NCI-H1048 (cell line): Measurements from ENCODE around the gene CPLX1.
"Not testable (repeated sequence)": the region's sequence is repeated elsewhere in the genome, so short reads cannot be mapped to it uniquely, and the experiment has no call there.

Source experiments
- DNase-seq: peaks from one replicate; lab custom pipeline; 2025; lab: John Stamatoyannopoulos, UW

Gene CPLX1

DNA sequence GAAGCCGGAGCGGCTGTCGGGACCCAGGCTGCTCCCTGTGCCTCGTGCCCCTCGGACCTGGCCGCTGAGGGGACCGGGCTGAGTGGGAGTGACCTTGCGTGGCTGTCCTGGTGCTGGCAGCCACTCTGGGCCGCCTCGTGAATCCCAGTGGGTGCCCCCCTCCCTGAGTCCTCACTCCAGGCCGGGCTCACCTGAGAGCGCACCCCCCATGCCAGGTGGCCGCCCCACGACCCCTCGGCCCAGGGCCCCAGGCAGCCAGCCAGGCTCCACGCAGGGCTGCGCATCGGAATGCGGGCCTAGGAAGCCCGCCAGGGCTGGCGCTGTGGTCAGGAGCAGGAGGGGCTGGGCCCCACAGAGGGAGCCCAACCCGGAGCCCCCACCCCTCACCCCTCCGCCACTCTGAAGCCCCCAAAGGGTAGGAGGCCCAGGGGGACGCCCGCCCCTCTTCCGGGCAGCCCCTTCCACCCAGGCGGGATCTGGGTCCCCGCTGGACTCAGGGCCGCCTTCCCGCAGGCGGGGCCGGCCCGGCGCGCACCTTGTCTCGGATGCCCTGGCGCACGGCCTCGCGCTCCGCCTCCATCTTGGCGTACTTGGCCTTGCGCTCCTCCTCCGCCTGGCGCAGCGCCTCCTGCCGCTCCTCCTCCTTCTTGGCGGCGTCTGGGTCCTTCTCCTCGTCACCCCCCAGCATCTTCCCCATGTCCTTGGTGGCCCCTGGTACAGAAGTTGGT lies 33.9 kb downstream of the CPLX1 start:
- no peak for DNase-seq

DNA sequence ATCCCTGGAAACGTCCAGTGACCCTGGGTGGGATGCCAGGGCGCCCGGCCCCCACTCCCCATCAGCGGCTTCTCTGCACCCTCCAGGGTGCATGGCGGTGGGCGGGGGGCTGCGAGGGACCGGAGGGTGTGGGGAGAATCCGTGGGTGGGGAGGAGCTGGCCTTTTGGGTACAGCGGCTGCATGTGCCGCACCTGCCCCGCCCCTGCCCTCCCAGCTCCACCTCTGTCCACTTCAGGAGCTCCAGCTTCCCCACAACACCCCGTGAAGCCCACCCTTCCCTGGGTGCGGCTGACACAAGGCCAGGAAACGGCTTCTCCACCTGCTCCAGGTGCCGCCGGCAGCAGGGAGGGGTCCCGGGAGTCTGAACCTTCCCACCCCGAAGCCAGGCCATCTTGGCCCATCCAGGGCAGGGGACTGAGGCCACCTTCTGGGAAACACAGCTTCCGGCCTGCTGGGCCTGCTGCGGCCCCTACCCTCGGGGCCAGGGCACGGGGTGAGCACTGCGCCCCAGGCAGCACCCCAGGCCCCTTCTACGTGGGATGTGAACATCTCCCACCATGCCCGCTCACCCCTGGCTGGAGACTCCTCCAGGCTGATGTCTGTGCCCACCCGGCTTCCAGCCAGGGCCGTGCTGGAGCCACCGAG lies 34.6 kb downstream of the CPLX1 start:
- no peak for DNase-seq

DNA sequence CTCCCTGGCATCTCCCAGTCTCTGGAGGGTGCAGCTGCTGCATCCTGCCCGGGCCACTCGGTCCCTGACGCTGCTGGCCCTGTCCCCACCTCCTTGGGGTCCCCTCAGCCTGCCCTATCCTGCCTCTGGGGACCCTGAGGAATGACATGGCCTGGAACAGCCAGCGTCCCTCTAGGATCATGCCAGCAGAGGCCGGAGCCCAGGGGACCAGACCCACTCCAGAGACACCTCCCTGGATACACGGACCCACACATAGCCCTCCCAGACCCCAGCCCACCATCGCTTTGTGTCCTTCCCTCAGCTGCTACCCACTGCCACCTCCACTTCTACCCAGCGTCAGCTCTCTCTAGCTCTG lies 35.5 kb downstream of the CPLX1 start:
- DNase-seq: no peak

DNA sequence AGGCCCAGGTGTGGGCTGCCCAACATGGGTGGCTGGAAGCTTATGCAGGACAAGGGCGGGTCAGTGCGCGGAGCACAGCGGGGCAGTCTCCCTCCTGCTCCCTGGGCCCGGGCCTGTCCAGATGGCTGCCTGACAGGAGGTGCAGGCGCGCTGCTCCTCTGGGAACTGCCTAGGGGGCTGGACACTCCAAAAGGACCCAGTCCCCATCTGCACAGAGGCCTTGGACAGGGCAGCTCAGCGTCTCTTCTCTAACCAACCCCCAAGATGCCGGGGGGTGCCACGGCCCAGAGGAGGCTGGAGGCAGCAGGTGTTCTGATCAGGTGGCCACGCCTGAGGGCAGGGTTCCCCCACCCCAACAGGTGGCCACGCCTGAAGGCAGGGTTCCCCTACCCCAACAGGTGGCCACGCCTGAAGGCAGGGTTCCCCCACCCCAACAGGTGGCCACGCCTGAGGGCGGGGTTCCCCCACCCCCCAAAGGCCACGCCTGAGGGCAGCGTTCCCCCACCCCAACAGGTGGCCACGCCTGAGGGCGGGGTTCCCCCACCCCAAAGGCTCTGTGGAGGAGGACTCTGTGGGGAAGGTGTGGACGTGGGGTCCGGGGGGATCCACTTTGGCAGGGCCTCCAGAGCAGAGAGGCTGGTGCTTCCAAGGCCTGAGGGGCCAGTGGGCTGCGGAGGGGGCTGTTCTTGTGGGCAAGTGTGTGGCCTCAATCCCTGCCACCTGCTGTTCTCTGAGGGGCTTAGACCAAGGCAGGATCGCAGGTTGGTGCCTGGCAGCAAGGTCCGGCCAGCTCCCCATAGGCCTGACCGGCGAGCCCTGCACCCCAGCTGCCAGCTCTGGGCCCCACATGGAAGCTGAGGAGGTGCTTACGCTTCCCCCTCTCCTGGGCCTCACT lies 36.1 kb downstream of the CPLX1 start:
- DNase-seq: no peak

DNA sequence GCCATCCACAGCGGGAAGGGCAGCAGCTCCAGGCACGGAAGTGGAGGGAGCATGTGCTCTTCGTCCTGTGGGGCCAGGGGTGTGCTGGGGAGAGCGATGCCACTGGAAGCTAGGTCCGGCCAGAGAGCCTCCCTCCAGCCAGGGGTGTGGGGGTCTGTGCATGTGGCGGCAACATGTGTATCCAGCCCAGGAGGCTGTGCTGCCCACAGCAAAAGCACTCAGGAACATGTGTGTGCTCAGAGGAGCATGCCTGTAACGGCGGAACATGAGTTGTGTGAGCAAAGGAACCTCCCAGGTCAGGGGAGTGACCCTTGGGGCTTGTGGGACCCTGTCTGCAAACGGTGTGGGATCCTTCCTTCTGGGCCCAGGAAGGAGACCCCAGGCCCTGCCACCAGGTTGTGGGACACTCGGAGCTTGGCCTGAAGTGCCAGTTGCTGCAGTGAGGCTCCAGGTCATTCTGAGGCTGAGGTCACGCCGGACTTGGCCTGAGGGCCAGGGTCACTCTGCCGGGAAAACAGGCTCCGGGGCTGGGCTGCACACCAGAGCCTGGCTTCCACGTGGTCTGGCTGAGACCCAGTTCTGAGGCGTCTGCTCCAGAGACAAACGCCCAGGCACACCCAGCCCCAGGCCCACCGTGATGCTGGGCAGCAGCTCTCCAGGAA lies 37.2 kb downstream of the CPLX1 start:
- DNase-seq: no peak

DNA sequence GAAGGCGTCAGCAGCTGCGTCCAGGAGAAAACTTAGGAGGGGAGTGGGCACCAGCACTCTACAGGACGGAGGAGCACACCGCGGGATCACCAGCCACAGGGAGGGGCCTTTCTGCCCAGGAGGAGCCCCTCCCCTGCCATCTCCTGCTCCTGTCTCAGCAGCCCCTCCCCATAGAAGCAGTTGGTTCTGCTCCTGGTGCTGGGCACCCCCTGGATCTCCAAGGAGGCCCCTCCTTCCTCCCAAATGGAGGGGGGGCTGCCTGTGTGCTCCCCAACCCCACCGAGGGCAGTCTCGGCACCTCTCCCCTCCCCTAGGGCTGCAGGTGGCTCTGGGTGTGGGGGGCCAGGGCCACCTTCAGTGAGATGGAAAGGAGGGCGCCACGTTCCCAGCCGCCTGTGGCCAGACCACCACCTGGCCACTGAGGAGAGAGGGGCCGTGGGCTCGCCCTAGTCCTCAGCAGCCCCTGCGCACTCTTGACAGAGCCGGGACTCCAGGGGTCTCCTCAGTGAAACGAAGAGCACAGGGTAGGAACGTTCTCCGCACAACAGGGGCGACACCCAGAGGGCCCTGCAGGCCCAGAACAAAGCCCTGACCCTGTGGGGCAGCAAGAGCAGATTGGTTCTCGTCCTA lies 37.8 kb downstream of the CPLX1 start:
- DNase-seq: no peak

DNA sequence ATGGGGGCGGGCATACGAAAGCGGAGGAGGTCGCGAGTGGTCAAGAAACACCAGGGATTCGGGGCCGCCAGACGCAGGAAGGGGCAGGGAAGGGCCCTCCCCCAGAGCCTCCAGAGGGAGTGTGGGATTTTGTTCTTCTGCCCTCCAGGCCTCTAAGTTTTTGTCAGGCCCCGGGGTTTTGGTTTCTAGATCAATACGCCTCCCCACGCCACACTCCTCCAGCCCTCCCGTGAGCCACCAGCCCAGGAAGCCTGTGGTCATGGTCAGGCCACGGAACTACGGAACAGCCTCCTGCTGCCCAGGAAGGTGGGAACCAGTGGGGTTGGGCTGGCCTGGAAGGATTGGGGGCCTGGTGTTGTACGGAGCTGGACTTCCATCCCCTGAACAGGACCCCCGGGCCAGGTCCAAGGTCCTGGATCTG lies 38.4 kb downstream of the CPLX1 start:
- no peak for DNase-seq

DNA sequence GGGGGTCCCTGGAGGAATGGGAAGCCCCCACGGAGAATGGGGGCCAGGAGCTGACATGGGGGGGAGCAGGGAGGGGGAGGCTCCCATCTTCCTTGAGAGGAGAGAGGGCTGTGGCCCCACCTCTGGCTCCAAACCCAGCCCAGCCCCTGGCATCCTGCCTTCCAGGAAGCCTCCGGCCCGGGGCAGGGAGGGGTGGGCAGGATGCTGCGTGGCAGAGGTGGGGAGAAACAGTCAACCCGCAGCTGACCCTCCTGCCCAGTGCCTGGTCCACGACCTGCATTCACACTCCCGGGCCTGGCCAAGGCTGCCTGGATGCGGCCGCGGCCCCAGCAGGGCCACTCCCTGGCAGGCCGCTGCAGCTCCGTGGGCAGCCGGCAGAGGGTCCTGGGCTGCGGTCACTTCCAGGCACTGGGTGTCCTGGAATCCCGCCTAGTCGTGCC lies 39.0 kb downstream of the CPLX1 start:
- no peak for DNase-seq

DNA sequence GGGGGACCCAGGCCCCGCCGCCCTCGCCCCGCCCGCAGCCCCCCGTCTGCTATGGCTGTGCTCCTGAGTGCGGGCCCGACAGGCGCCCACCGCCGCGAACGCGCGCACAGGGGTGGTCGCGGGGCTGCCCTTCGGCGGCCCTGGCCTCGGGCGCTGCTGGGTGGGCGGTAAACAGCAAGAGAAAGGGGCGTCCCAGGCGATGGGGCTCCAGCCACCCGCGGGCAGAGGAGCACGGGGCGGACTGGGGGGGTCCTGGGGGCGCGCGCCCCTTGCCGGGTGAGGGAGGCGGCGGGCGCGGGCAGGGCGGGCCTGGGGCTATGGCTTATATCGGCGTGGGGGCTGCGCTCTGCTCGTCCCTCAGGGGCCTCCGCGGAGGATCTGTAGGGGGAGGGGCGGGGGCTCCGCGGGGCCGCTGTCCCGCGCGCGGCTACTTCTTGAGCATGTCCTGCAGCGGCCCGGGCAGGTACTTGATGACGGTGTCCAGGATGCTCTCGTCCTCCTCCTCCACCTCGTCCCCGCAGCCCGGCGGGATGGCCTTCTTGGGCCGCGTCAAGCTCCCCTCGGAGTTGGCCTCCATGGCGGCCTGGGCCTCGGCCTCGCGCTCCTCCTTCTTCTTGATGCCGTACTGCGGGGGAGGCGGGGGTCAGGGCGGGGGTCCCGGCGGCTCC lies 39.7 kb downstream of the CPLX1 start:
- no peak for DNase-seq

DNA sequence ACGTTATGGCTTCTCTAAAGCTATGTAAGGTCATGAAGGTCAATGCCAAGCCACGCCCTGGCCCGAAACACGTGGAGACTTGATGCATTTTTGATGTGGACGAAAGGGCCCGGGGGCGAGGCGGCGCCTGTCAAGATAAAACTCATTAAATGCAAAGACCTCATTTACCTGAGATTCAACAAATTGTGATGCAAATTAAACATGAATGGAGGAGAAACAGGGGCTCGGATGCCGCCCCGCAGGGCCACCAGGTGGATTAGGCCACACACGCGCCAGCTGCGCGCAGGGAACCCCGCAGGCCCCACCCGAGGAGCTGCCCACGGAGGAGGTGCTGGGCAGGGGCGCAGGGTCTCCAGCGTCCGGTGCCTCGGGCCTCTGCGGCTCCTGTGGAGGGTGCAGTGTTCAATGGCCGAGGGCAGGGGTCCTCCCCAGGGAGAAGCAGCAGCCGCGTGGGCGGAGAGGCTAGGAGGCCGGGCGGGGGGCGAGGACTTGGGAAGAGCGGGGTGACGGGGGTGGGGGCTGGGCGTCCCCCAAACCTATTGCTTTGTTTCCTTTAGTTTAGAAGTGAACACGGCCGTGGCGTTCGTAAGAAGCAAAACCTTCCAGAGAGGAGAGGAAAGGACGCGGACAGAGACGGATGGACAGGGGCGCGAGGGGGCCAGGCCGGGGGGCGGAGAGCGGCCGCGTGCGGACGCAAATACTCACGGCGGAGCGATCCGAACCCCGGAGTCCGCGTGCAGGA lies 40.4 kb downstream of the CPLX1 start:
- DNase-seq: no peak

DNA sequence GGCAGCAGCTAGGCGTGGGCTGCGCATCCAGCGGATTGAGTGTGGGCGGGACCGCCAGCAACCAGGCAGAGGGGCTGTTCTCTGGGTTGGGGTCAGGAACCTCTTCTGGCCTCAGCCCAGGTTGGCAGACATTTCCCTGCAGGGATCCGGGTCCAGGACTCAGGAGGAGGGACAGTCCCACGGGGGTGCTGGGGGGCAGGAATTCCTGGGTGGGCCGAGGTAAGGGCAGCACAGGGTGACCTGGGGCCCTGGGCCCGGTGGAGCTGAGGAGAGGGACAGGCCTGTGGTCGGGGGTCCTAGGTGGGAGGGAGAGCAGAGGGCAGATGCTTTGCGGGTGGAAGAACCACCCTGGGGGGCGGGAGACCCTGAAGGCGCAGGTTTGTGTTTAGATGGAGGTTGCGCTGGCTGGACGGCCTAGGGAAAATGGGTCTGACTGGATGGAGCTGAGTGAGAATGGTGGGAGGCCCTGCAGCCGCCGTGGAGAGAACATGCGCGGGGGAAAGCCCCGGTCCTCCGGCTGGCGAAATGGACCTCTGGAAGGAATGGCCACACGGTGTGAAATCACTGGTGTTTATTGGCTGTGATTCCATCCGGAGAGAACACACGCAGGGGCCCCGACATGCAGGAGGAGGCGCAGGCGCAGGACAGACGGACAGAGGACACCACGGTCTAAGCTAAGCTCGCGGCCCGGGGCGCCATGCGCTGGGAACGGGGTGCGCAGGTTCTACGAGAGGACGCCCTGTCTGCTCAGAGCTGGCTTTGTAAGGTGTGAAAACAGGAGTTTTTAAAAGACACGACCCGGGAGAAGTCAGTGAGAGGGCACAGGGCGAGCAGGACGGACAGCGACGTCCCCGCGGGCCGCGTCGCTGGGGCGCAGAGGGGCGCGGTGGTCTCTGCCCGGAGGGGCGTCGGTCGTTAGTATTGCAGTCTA lies 41.3 kb downstream of the CPLX1 start:
- DNase-seq: no peak

DNA sequence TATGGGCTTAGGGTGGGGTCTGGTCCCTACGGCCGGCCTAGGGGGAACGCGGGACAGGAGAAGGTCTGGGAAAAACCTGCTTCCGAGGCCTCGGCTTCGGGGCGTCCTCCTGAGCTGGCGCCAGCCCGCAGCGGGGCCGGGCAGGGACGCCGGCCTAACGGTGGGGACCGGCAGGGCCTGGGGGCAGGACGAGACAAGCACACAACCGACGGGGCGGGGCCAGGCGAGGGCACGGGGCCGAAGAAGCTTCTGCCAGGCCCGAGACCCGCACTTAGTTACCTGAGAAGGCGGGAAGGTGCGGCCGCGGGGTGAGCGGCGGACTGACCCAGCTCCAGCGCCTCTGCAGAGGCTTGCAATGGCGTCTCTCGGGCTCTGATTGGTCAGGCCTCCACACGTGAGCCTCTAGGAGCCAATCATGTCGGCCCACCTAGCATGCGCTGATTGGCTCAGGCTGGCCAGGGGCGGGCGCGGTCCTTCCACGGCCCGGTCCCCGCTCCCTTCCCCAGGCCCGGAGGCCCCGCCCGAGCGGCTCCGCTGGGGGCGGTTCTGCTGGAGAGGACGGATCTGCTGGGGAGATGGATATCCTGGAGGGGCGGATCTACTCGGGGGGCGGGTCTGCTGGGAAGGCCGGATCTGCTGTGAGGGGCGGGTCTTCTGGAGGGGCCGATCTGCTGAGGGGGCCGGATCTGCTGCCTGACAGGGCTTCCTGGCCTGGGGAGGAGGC lies 44.3 kb downstream of the CPLX1 start:
- peak; percentile 94 for DNase-seq

DNA sequence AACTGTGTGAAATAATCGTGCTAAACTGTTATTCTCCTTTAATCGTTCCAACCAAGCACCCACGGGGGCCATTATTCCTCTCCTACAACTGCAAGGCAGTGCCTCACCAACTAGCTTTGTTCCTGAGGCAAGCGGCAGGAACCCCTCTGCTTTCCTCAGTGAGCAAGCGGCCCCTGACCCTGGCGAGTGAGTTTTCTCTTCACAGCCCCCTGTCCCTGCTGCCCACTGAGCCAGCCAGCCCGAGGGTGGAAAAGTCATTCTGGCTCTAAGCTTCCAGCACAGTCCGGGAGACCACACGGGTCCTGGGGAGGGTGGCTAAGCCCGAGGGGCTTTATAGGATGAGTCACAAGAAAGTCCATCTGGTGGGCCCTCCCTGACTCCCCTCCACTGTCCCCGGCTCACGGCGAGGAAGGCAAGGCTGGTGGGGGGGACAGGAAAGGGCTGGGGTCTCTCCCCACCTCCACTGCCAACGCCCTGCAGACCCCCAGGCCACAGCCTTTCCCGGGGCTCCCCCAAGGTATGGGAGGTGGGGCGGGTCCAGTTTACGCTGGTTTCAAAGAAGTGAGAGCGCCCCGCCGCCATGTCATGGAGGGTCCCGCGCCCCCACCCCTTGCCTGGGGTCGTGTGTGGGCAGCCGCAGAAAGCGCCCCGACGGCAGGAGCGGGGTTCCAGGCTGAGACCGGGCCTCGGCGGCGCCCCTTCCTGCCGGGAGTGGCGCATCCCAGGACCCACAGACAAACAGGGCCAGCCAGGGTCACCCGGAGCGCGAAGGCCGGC lies 45.0 kb downstream of the CPLX1 start:
- DNase-seq: no peak

DNA sequence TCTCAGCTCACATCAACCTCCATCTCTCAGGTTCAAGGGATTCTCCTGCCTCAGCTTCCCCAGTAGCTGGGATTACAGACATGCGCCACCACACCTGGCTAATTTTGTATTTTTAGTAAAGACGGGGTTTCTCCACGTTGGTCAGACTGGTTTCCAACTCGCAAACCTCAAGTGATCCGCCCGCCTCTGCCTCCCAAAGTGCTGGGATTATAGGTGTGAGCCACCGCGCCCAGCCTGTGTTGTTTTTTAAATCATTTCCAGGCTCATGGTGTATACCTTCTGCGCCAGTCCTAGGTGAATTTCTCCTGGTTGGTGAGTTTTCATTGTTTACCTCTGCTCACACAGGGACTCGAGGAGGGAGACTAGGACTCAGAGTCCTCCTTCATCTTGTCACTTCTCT lies 45.7 kb downstream of the CPLX1 start:
- DNase-seq: not testable (repeated sequence)

DNA sequence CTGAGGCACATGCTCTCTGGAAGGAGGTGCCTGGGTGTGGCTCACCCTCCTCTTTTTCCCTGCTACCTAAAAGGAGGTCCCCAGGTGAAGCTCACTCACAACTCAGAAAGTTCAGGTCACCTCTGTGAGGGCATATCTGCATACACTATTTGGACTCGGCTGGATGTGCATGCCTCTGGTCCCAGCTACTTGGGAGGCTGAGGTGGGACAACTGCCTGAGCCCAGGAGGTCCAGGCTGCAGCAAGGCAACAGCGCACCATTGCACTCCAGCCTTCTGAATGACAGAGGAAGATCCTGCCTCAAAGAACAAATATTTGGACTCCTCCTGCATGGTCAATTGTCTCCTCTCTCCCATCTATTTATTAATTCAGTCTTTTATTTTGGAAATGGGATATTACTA lies 46.4 kb downstream of the CPLX1 start:
- DNase-seq: no peak

DNA sequence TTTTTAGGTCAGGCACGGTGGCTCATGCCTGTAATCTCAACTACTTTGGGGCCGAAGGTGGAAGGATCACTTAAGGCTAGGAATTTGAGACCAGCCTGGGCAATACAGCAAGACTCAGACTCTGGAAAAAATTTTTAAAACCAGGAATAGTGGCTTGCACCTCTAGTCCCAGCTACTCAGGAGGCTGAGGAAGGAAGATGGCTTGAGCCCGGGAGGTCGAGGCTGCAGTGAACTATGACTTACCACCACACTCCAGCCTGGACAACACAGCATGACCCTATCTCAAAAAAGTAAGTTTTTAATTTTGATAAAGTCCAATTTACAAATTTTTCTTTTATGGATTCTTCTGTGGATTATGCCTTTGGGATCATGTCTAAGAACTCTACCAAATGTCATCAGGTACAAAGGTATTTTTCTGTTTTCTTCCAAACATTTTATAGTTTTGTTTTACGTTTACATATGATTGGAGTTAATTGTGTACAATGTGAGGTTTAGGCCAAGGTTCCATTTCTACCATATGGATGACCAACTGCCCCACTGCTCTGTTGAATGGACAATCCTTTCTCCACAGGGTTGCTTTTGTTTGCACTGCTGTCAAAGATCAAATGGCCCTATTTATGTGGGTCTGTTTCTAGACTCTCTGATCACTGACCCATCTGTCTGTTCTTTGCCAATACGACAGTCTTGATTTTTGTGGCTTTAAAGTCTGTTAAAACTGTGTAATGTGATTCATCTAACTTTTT lies 48.2 kb downstream of the CPLX1 start:
- DNase-seq: no peak

DNA sequence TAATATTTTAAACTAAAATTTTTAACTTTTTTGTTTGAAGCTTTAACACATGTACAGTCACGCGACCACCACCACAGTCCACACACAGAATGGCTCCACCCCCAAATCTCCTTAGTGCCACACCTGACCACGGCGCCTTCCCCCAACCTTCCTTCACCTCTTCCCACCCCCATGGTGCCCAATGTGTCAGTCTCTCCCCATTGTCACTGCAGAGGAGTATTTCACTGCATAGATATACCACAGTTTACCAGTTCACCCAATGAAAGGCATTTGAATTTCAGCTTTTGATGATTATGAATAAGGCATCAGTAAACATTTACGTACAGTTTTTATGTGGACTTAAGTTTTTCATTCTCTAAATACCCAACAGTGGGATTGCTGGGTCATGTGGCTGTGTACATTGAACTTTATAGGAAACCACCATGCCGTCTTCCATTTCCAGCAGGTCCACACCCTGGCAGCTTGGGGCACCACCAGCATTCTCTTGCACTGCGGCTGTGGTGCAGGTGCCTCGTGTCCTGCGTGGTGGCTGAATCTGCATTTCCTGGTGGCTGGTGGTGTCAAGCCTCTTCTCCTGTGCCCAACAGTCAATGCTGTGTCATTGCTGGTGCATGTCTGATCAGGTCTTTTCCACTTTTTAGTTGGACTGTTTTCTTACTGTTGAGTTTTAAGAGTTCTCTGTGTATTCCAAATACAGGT lies 49.0 kb downstream of the CPLX1 start:
- DNase-seq: no peak
